HG02884 (cell line): Measurements from ENCODE around the gene CYP1A2.

Source experiments
- ATAC-seq: cut with Tn5 transposase; IDR thresholded peaks from one replicate; pipeline ENCODE4 v1.9.1; 2021; ENCODE audit warnings: mild to moderate bottlenecking, moderate library complexity; ENCODE audit not compliant: unreplicated experiment

The CYP1A2 gene

DNA sequence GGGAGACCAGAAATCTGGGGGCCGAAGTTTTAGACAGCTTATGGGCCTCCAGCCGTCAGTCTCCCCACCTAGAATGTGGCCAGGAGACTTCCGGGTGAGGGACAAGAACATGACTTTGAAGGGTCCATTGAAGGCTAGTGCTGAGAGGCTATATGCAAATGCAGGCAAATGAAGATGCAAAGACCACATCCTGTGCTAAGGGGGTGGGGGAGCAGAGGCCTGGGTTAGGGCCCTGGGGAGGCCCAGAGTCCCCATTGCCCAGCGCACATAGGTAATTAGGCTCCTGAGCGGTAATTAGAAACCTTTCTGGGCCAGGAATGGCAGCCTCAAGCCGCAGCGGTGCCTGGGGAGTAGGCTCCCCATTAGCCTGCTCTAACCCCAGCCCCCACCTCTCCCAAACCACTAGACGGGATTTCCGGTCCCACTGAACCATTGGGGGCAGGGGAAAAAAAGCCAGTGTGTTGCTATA, 40.1 kb downstream of the CYP1A2 start:
- no peak for ATAC-seq

DNA sequence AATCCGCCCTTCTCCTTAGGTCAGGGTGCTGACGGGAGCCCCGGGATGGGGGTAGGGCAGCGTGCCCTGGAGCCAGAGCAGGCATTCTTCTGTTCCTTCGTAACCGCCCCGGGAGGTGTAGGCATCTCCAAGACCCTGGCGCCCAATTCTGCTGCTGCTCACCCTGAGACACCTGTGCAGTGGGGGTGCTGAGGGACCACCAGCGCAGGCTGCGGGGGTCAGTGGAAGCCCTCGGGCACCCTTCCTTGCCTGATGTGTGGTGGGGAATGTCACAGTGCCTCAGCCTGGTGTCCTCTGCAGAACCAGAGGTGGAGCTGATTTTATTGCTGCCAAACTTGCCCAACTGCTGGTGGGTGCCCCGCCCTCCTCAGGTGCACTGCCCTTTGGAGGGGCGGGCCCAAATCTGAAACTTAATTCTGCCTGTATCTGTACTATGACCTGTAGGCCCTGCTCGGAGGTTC, 40.6 kb downstream of the CYP1A2 start:
- no peak for ATAC-seq

DNA sequence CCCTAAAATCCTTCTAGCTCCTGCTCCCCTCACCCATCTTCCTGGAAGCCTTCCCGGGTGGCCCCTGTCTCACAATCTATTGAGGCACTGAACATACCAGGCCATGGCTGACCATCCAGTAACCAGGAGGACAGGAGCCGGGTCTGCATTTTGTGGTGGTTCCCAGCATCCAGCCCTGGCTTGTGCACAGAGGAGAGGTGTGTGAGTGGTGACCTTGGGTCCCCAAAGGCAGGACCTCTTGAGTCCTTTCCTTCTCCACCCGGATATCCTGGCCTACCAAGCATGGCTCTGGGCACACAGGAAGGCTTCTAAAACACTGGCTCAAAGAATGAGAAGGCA, 41.1 kb downstream of the CYP1A2 start:
- ATAC-seq, result no peak

DNA sequence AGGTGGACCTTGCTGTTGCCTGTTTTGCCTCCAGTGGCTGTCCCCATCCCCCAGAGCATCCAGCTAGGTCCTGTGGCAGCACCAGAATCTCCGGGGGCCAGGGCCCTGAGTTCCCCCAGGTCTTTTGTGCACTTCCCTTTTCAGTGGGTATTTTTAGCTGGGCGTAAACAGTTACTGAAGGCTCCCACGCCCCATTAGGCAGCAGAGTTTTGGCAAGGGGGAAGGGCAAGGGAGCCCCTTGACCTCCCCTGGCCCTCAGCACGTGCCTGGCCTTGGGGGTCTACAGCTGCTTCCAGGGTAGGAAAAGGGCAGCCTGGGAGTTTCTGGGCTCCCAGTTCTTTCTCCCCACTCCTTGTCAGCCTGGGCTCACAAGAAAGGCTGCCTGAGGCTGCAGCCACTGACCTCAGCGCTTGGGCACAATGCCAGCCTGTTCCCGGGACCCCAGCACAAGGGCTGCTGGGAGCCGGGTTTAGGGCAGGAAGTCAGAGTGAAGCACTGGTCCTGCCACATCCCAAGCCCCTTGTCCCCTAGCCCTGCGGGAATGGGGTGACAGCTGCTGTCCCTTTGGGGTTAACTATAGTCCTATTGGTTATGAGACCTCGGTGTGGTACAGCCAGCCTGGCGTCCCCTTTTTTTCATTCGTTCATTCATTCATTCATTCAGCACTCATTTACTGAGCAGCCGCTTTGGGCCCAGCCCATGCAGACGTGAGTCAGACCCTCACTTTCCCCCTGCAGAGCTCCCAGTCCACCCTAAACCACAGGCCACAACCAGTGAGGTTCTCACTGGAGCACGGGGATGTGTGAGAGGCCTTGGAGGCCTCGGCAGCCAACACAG, 41.7 kb downstream of the CYP1A2 start:
- ATAC-seq, result no peak

DNA sequence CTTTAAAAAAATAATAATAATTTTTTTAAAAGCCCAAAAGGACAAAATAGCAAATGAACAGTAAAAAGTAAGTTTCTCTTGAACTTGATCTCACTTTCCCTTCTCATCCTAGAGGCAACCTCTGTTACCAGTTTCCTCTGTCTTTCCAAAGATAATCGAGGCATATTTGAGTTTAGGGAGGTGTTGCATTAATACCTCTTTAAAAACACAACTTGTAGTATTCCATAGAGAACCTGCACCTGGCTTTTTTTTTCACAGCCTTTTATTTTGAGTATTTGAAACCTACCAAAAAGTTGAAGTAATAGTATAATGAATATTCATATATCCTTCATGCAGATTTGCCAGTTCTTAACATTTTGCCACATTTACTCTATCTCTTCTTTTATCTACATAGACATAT, 42.4 kb downstream of the CYP1A2 start:
- no peak for ATAC-seq

- no peak for ATAC-seq
Measured at GRCh38 chr15:74791667-74792066, 43.0 kb downstream of the CYP1A2 start.

DNA sequence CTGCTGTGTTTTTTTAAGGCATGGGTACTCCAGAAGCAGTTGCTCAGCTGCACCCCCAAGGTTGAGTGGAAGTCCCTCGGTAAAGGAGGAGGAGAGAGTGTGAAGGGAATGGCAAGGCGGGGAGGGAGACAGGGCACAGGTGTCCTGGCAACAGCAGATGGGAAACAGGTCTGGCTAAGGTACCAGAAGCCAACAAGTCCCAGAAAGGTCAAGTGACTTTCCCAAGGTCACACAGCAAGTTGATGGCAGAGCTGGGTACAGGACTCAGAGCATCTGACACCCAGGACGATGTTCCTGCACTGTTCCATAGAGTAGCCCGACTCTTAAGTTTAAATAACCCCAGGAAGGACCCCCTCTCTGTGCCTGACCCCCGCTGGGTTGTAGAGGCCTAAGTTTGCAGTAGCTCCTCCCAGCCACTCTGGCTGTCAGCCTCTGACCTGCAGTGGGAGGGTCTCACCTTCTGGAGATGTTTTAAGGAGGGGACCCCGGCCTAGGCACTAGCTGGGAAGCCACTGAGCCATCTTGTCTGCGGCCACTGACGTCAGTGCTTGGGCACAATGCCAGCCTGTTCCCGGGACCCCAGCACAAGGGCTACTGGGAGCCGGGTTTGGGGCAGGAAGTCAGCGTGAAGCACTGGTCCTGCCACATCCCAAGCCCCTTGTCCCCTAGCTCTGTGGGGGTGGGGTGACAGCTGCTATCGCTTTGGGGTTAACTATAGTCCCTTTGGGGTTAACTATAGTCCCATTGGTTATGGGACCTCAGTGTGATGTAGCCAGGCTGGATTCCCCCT, 43.8 kb downstream of the CYP1A2 start:
- ATAC-seq, result no peak

GRCh38 chr15:74793135-74794028, 44.7 kb downstream of the CYP1A2 start:
- no peak for ATAC-seq

DNA sequence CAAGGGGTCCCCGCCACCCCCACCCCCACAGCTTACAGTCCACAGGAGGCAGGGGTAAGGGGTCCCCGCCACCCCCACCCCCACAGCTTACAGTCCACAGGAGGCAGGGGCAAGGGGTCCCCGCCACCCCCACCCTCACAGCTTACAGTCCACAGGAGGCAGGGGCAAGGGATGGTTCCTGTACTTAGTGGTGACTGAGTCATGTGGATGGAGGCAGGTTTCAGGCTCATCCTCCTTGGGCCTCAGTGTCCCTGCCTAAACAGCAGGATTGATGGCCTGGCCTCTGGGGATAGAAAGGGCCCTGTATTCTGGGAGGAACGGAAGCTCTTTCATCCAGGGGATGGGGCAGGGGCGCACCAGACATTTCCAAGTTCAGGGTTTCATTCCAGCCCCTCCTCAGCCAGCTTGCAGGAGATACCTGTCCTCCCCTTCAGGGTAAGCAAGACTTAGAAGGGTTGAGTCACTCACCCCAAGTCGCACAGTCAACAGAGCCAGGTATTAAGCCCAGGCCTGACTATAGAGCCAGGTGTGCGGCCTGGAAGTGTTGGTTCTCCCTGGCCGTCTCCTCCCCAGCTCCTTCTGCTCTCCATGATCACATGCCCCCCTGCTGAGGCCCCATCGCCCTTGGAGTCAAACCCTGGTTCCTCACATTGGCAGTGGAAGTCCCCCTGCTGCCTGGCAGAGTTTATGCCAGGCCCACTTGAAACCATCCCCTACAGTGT, 45.8 kb downstream of the CYP1A2 start:
- ATAC-seq, result no peak

DNA sequence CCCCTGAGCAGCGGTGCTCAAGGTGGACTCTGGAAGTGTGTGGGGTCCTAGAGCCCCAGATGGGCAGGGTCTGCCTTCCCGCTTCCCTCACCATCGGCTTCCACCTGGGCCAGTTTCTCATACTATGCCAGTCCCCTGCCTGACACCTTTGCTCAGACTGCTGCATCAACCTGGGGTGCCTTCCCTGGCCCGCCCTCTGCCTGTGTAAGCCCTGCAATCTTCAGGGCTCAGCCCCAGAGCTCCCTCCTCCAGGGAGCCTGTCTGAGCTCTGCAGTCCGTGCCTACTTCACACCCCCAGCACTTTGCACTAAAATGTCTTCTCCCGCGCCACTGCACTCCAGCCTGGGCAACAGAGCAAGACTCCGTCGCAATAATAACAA, 46.3 kb downstream of the CYP1A2 start:
- ATAC-seq, result no peak

GRCh38 chr15:74795966-74796625, 47.5 kb downstream of the CYP1A2 start:
- ATAC-seq, result no peak

- ATAC-seq, result no peak
Measured at GRCh38 chr15:74798388-74799254, 50.0 kb downstream of the CYP1A2 start.

DNA sequence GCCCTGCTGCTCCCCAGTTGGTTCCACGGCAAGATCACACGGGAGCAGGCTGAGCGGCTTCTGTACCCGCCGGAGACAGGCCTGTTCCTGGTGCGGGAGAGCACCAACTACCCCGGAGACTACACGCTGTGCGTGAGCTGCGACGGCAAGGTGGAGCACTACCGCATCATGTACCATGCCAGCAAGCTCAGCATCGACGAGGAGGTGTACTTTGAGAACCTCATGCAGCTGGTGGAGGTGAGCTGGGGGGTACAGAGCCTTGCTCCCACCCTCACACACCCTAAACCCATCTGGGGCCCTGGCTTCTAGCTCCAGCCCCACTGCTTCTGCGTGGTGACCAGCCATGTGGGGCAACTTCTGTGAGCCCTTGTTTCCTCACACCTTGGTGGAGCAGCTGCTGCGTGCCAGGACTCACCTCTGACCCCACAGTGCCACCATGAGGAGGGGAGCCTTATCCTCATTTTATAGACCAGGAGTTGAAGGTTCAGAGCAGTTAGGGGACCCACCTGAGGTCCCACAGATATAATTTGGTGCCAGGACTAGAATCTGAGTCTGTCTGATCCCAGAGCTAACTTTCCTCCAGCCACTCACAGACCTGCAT, 50.7 kb downstream of the CYP1A2 start:
- no peak for ATAC-seq

- ATAC-seq, result peak; percentile 66
Measured at GRCh38 chr15:74799856-74800558, 51.4 kb downstream of the CYP1A2 start.

- ATAC-seq, result no peak
Measured at GRCh38 chr15:74800559-74801094, 52.0 kb downstream of the CYP1A2 start.

GRCh38 chr15:74801311-74801997, 52.8 kb downstream of the CYP1A2 start:
- no peak for ATAC-seq

DNA sequence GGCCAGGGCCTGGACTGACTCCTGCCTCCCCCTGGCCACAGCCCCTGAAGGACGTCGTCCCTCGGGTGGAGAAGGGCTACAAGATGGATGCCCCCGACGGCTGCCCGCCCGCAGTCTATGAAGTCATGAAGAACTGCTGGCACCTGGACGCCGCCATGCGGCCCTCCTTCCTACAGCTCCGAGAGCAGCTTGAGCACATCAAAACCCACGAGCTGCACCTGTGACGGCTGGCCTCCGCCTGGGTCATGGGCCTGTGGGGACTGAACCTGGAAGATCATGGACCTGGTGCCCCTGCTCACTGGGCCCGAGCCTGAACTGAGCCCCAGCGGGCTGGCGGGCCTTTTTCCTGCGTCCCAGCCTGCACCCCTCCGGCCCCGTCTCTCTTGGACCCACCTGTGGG, 53.6 kb downstream of the CYP1A2 start:
- no peak for ATAC-seq
